AG08396 (cell line): Measurements from ENCODE around the gene APLF.
"Not testable (repeated sequence)": the region's sequence is repeated elsewhere in the genome, so short reads cannot be mapped to it uniquely, and the experiment has no call there.

Experiments
- DNase-seq: peaks from one replicate; pipeline ENCODE4 v3.0.0; 2012; ENCODE audit warnings: low spot score, mixed read lengths

Gene APLF

GRCh38 chr2:68579689-68580088 lies 112.3 kb downstream of the APLF start:
- DNase-seq, result no peak

- DNase-seq, result no peak
Observed at GRCh38 chr2:68588589-68588988, 121.2 kb downstream of the APLF start.

GRCh38 chr2:68589963-68590362 lies 122.6 kb downstream of the APLF start:
- no peak for DNase-seq

GRCh38 chr2:68590702-68591101 lies 123.3 kb downstream of the APLF start:
- no peak for DNase-seq

- no peak for DNase-seq
Observed at GRCh38 chr2:68591225-68591624, 123.8 kb downstream of the APLF start.

GRCh38 chr2:68594041-68594440 lies 126.7 kb downstream of the APLF start:
- DNase-seq, result no peak

GRCh38 chr2:68594674-68595492 lies 127.5 kb downstream of the APLF start:
- DNase-seq, result peak; percentile 61

- DNase-seq, result not testable (repeated sequence)
Observed at GRCh38 chr2:68595493-68595785, 128.1 kb downstream of the APLF start.

GRCh38 chr2:68600495-68600894 lies 133.1 kb downstream of the APLF start:
- DNase-seq, result not testable (repeated sequence)

- no peak for DNase-seq
Observed at GRCh38 chr2:68603059-68603458, 135.7 kb downstream of the APLF start.

- no peak for DNase-seq
Observed at GRCh38 chr2:68604077-68604476, 136.7 kb downstream of the APLF start.

GRCh38 chr2:68605939-68606338 lies 138.6 kb downstream of the APLF start:
- DNase-seq, result no peak

- no peak for DNase-seq
Observed at GRCh38 chr2:68606759-68607158, 139.4 kb downstream of the APLF start.

GRCh38 chr2:68607837-68608236 lies 140.5 kb downstream of the APLF start:
- no peak for DNase-seq

GRCh38 chr2:68612765-68613519 lies 145.6 kb downstream of the APLF start:
- DNase-seq, result no peak

GRCh38 chr2:68620772-68621171 lies 153.4 kb downstream of the APLF start:
- no peak for DNase-seq

- DNase-seq, result no peak
Observed at GRCh38 chr2:68623820-68624219, 156.4 kb downstream of the APLF start.

- DNase-seq, result no peak
Observed at GRCh38 chr2:68627615-68628014, 160.2 kb downstream of the APLF start.
